T47D (cell line): ENCODE measurements around the gene HDAC6.

ENCODE experiments used
- DNase-seq, 2 experiments: peaks; one replicate each; pipeline versions ENCODE4 v3.0.0 to v3.0.0-alpha.2; 2011 to 2012; ENCODE audit warnings: low read depth in 1 of 2, low spot score in 1 of 2
- JUND ChIP-seq: IDR thresholded peaks from 2 replicates; pipeline ENCODE4 v1.6.1; 2012; ENCODE audit warnings: low read depth
- in situ Hi-C: cut with HindIII; loops from 2 replicates; pipeline ENCODE4 v1.10.0; 2016; ENCODE audit warnings: low sequenced_read_pairs, low pct_unique_long_range_greater_than_20kb

The HDAC6 gene

GRCh38 chrX:48793935-48794334 lies 7.9 kb upstream of the HDAC6 start:
- TF ChIP-seq JUND, result no peak
- no peak for DNase-seq
- in situ Hi-C loops, result no loop called here

DNA sequence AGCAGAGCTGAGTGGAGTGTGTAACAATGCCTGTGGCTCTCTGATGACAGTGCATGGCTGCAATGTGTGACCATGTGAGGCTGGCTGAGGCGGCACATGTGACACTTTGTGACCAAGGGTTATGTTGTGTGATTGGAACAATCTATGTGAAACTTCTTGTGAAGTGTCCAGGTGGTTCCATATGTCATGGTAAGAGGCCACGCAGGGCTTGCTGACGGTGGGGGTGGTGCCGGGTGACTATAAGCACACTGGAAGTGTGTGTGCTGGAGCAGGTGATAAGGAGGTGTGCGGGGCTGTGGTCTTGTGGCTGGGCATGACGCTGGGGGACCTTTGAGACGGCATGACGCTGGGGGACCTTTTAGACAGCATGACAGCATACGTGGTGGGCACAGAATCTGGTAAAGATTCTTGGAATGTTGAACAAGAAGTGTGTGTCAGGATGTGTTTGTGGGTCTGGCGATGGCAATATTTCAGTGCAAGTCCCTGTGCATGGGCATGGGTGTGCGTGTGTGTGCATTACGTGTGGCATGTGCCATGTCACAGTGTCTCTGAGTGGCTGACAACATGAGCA lies 7.4 kb upstream of the HDAC6 start:
- in situ Hi-C loops, result no loop called here
- TF ChIP-seq JUND, result no peak
- DNase-seq, result no peak

GRCh38 chrX:48794911-48795515 lies 6.9 kb upstream of the HDAC6 start:
- in situ Hi-C loops, result no loop called here
- TF ChIP-seq JUND, result no peak
- no peak for DNase-seq

DNA sequence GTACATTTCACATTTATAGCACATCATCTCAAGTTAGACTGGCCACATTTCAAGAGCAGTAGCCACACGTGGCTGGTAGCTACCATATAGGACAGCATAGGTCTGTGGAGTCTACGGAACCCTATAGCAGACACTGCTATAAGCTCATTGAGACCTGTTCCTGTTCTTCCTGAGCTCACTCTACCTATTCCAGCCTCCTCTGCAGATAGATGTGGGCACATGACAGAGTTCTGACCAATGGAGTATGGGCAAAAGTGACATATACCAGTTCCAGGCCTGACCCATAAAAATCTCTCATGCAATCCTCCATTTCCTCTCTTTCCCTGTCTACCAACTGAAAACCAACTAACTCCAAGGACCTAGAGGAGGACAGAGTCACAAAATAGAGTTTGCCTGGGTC lies 3.5 kb upstream of the HDAC6 start:
- in situ Hi-C loops, result no loop called here
- DNase-seq, result no peak
- no peak for TF ChIP-seq JUND

DNA sequence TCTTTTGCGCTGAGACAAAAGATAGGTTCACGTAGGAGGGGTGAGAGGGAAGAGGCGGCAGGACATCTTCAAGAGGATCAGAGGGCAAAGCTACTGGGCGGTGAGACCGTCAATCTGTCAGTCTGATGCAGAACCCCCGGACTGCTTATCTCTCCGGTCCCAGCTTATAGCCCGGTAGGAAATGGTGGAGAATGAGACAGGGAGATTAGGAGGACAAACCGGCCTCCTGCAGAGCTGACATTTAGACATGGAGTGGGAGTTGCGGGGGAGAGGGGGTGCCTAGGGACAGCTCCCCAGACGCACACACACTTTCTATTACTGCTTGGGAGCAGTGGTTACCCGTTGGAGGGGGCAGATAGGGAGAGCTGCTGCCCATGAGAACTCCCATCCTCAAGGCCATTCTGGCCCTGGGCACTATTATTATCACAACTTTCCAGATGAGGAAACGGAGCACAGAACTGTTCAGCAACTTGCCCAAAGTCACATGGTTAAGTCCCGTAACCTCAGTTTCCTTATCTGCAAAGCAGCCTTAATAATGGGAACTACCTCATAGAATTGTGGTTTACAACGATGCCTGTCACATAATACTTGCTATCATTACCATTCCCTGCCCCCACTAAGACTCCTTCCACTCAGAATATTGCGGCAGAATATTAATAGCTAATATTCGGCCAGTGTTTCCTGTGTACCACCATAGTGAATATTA lies 1.1 kb upstream of the HDAC6 start:
- TF ChIP-seq JUND, result no peak
- DNase-seq, result no peak
- in situ Hi-C loops, result no loop called here

- DNase-seq, result peak; percentile 76 to 94
- in situ Hi-C loops, result no loop called here
- no peak for TF ChIP-seq JUND
These were observed 430 bp downstream of the HDAC6 start for GRCh38 chrX:48802089-48802904.

DNA sequence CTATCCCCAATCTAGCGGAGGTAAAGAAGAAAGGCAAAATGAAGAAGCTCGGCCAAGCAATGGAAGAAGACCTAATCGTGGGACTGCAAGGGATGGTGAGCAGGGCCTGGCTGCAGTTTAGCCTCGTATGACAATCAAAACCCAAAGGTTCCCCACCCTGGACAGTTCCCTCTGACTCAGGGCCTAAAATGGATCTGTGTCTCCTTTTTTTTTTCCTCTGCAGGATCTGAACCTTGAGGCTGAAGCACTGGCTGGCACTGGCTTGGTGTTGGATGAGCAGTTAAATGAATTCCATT lies 986 bp downstream of the HDAC6 start:
- TF ChIP-seq JUND, result no peak
- DNase-seq, result peak in 1 of 2 experiments; percentile 15
- in situ Hi-C loops, result no loop called here

DNA sequence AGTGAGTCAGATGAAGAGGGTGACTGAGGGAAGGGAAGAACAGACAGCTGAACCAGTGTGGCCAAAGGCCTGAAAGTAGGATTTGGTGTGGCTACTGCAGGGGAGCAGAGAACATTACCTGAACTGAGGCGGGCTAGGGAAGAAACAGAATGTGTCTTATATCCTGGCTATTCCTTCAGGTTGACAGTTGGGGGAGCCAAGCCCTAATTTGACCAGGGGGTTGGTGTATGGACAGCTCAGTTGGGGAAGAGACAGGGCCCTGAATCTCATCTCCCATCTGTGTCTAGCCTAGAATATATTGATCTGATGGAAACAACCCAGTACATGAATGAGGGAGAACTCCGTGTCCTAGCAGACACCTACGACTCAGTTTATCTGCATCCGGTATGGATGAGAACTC lies 4.2 kb downstream of the HDAC6 start:
- no peak for DNase-seq
- TF ChIP-seq JUND, result no peak
- in situ Hi-C loops, result no loop called here

DNA sequence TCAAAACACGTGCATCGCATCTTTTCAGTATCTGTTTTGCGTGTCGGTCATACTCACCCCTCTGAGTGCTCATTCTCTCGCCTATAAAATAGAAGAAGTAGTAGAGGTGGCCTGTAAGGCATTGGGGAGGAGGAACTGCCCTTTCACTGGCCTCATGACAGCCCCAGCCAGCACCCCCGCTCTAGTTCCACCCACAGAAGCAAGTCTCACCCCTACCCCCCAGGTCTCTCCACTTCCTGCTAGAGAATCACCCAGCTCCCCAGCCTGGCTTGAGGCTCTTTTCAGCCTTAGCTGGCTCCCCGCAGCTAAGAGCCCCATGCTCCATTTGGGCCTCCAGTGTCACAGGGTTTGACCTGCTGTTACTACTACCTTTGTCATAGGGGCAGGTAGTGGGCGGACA lies 11.8 kb downstream of the HDAC6 start:
- TF ChIP-seq JUND, result no peak
- in situ Hi-C loops, result no loop called here
- DNase-seq, result no peak

GRCh38 chrX:48814722-48815121 lies 12.9 kb downstream of the HDAC6 start:
- in situ Hi-C loops, result no loop called here
- no peak for DNase-seq
- TF ChIP-seq JUND, result no peak

GRCh38 chrX:48815266-48815665 lies 13.4 kb downstream of the HDAC6 start:
- DNase-seq, result no peak
- TF ChIP-seq JUND, result no peak
- in situ Hi-C loops, result no loop called here

DNA sequence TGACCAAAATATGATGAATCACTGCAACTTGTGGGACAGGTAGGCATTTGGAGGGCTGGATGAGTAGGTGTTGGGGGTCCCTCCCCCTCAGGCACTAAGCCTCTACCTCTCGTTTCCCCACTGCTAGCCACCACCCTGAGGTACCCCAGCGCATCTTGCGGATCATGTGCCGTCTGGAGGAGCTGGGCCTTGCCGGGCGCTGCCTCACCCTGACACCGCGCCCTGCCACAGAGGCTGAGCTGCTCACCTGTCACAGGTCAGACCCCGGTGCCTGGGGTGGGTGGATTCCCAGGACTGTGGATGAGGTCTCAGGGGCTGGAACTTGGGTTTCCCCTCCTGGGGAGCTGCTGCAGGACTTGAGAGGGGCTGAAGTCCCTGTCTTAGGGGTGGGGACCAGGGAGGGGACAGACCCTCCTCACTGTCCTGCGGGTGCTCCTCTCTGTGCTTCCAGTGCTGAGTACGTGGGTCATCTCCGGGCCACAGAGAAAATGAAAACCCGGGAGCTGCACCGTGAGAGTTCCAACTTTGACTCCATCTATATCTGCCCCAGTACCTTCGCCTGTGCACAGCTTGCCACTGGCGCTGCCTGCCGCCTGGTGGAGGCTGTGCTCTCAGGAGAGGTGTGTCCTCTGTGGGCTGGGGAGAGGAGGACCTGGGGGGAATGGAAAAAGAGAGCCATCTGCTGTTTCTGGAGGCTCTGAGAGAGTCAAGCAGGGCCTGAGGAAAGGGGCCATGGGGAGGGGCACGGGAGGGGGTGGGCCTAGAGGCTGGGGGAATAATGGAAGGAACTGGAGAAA lies 14.3 kb downstream of the HDAC6 start:
- TF ChIP-seq JUND, result no peak
- in situ Hi-C loops, result no loop called here
- DNase-seq, result no peak
